MCF 10A (cell line): ENCODE measurements around the gene SMARCD1. TPM values are rescaled to one million over a fixed set of nuclear protein-coding genes. Genes with fewer than 3 reads are reported as not detected.

Experiments used
- BruUV-seq: library from RNA; stranded (reverse); fragments of 400-500 nt; replicated peaks from 2 replicates; lab custom pipeline; 2021; lab: Mats Ljungman, UMichigan
- CTCF ChIA-PET: fragments of 300-600 bp; sonication (Branson Sonifier 250); formaldehyde crosslinking; extraction: SDS; loops from one replicate; lab custom pipeline; 2021; ENCODE audit warnings: antibody characterized with exemption, inconsistent platforms; lab: Yijun Ruan, JAX
- POLR2A ChIA-PET: fragments of 300-600, 350-650 bp; sonication (Branson Sonifier 250); formaldehyde crosslinking; extraction: SDS; loops from one replicate; lab custom pipeline; 2020; ENCODE audit warnings: antibody characterized with exemption, inconsistent platforms; lab: Yijun Ruan, JAX
- DNase-seq: peaks from one replicate; pipeline ENCODE4 v3.0.0-alpha.2; 2018; ENCODE audit not compliant: unreplicated experiment
- H3K27ac Mint-ChIP-seq: one replicate; pipeline ENCODE4 v1.8.0; 2022; ENCODE audit warnings: mild to moderate bottlenecking, low read depth, mixed read lengths; ENCODE audit not compliant: unreplicated experiment
- H3K27me3 Mint-ChIP-seq: one replicate; pipeline ENCODE4 v1.8.0; 2022; ENCODE audit warnings: mixed read lengths; ENCODE audit not compliant: insufficient read depth, unreplicated experiment
- H3K36me3 Mint-ChIP-seq: one replicate; pipeline ENCODE4 v1.8.0; 2022; ENCODE audit warnings: mild to moderate bottlenecking, moderate library complexity, mixed read lengths; ENCODE audit not compliant: insufficient read depth, unreplicated experiment
- H3K4me1 Mint-ChIP-seq: one replicate; pipeline ENCODE4 v1.8.0; 2022; ENCODE audit warnings: mixed read lengths; ENCODE audit not compliant: insufficient read depth, unreplicated experiment
- H3K4me3 Mint-ChIP-seq: one replicate; pipeline ENCODE4 v1.8.0; 2022; ENCODE audit warnings: mild to moderate bottlenecking, moderate library complexity, mixed read lengths; ENCODE audit not compliant: unreplicated experiment
- H3K9me3 Mint-ChIP-seq: one replicate; pipeline ENCODE4 v1.8.0; 2022; ENCODE audit warnings: mixed read lengths; ENCODE audit not compliant: unreplicated experiment
- intact Hi-C: fragments of 100-400 bp; cut with micrococcal nuclease; formaldehyde crosslinking; loops from 2 replicates; pipeline ENCODE4 v1.14.1; 2022
- total RNA-seq: library from RNA; stranded (reverse); gene quantifications from 2 replicates; pipeline ENCODE4 v1.2.3, GENCODE V29; 2022
- TF ChIP-seq, protein P1 (sequence below): fragments of 200-600 bp; IDR thresholded peaks from one replicate; pipeline ENCODE4 v1.8.0; 2022; ENCODE audit warnings: antibody characterized with exemption, mild to moderate bottlenecking; ENCODE audit not compliant: unreplicated experiment

The SMARCD1 gene
- total RNA-seq, 1 experiment from 2014 or later: 58.7 TPM

DNA sequence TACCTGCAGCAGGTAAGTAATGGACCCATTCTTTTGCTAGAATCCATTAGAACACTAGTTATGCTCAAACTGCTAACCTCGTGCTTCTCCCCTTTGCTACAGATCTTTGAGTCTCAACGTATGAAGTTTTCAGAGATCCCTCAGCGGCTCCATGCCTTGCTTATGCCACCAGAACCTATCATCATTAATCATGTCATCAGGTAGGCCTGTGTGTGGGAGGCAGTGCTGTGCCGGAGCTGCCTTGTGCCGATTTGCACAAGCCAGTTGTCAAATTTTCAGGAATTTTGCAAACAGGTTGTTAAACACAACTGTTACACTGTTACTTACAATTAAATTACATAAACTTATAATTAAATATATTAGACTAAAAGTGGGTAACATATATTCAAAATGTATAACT lies 5.2 kb downstream of the SMARCD1 start:
- TF ChIP-seq, protein P1, sequence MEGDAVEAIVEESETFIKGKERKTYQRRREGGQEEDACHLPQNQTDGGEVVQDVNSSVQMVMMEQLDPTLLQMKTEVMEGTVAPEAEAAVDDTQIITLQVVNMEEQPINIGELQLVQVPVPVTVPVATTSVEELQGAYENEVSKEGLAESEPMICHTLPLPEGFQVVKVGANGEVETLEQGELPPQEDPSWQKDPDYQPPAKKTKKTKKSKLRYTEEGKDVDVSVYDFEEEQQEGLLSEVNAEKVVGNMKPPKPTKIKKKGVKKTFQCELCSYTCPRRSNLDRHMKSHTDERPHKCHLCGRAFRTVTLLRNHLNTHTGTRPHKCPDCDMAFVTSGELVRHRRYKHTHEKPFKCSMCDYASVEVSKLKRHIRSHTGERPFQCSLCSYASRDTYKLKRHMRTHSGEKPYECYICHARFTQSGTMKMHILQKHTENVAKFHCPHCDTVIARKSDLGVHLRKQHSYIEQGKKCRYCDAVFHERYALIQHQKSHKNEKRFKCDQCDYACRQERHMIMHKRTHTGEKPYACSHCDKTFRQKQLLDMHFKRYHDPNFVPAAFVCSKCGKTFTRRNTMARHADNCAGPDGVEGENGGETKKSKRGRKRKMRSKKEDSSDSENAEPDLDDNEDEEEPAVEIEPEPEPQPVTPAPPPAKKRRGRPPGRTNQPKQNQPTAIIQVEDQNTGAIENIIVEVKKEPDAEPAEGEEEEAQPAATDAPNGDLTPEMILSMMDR: no peak
- no peaks in the 10 kb centered on the region for H3K27me3 Mint-ChIP-seq
- ChIA-PET POLR2A (interaction anchor here (0.7 kb wide), 1 partner anchor 16 kb away, joined by 4 read pairs; no protein-coding TSS in a partner anchor), CTCF (interaction anchor here (0.6 to 11.7 kb wide), 5 partner anchors 17 to 347 kb away, joined by 3 to 232 read pairs (median 3); partner anchors contain the start of genes COX14 and GPD1)
- no peak overlapping the region for H3K4me3 Mint-ChIP-seq
- peaks cover 84% of the 10 kb centered on the region for H3K36me3 Mint-ChIP-seq
- no TSS peak for BruUV-seq
- peaks cover 27% of the 10 kb centered on the region for H3K4me1 Mint-ChIP-seq
- DNase-seq: no peak
- no peak overlapping the region for H3K27ac Mint-ChIP-seq
- intact Hi-C loops: no loop called here
- no peaks in the 10 kb centered on the region for H3K9me3 Mint-ChIP-seq

GRCh38 chr12:50097952-50098351 lies 12.8 kb downstream of the SMARCD1 start:
- H3K27me3 Mint-ChIP-seq: no peaks in the 10 kb centered on the region
- ChIA-PET CTCF (interaction anchor here (0.6 to 10.0 kb wide), 4 partner anchors 9 to 63 kb away, joined by 3 to 96 read pairs (median 6); partner anchors contain the start of gene COX14), POLR2A (interaction anchor here (0.9 to 1.3 kb wide), 2 partner anchors 13 to 78 kb away, joined by 3 to 5 read pairs; no protein-coding TSS in a partner anchor)
- H3K36me3 Mint-ChIP-seq: peaks cover 81% of the 10 kb centered on the region
- H3K9me3 Mint-ChIP-seq: no peaks in the 10 kb centered on the region
- TF ChIP-seq, protein P1: no peak
- H3K4me1 Mint-ChIP-seq: peaks cover 11% of the 10 kb centered on the region
- intact Hi-C loops: no loop called here
- BruUV-seq: no TSS peak
- H3K27ac Mint-ChIP-seq: no peak overlapping the region
- H3K4me3 Mint-ChIP-seq: no peak overlapping the region
- no peak for DNase-seq

DNA sequence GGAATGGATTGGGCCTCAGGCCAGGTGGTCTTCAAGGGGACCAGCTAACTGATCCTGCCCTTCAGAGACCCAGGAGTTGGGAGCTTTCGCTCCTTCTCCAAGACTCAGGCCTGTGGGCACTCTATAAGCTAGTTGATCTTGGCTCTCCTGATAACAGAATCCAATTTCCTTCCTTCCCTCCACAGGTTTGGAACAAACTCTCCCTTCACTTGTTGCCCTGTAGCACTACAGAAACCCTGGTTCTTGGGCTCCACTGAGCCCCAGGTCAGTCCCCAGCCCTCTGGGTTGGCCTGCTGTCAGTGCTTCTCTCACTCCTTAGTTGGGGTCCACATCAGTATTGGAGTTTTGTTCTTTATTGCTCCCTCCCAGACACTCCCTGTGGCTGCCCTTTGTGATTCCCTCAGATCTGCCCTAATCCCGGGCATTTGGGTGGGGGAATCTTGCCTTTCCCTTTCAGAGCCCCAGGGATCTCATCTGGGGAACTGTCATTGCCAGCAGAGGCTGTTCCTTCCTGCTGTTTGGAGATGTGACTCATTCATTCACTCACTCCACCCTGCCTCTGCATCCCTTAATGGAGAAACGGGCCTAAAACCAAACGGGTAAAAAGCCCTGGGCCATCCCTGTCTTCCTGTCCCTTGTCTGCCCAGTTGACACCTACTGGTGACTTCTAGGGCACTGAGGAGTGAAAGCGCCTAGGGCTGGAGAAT lies 14.3 kb downstream of the SMARCD1 start:
- BruUV-seq: TSS peak; percentile 18
- H3K27me3 Mint-ChIP-seq: no peaks in the 10 kb centered on the region
- TF ChIP-seq, protein P1: no peak
- CTCF ChIA-PET: interaction anchor here (0.5 to 10.0 kb wide), 5 partner anchors 9 to 1921 kb away, joined by 3 to 96 read pairs (median 3); partner anchors contain the start of gene COX14
- no peak overlapping the region for H3K4me3 Mint-ChIP-seq
- intact Hi-C loops: no loop called here
- POLR2A ChIA-PET: interaction anchor here (5.8 kb wide), 1 partner anchor 12 kb away, joined by 44 read pairs; the partner anchor contains the start of gene COX14
- H3K9me3 Mint-ChIP-seq: no peaks in the 10 kb centered on the region
- H3K36me3 Mint-ChIP-seq: peaks cover 66% of the 10 kb centered on the region
- H3K4me1 Mint-ChIP-seq: peaks cover 18% of the 10 kb centered on the region
- DNase-seq: no peak
- no peak overlapping the region for H3K27ac Mint-ChIP-seq

DNA sequence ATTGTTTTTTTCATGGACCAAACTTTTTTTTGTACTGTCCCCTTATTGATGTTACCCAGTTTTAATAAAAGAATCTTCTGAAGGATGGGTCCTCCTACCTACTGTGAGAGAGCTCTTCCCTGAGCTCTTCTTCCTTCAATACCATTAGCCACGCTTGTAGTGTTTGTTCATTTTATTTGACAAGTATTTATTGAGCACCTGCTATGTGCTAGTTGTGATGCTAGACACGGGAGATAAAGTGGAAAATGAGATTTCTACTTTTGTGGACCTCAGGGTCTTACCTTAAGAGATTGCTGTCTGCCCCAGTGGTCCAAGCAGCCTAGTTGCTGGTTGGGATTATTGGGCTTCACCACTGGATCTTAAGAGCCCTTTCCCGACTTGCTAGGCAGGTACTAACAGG lies 15.4 kb downstream of the SMARCD1 start:
- intact Hi-C loops: no loop called here
- BruUV-seq: no TSS peak
- H3K4me3 Mint-ChIP-seq: no peak overlapping the region
- H3K27me3 Mint-ChIP-seq: no peaks in the 10 kb centered on the region
- H3K4me1 Mint-ChIP-seq: peaks cover 18% of the 10 kb centered on the region
- H3K27ac Mint-ChIP-seq: no peak overlapping the region
- ChIA-PET CTCF (interaction anchor here (0.8 to 15.2 kb wide), 4 partner anchors 11 to 155 kb away, joined by 3 to 232 read pairs (median 50); partner anchors contain the start of genes COX14 and SMARCD1), POLR2A (interaction anchor here (2.2 to 5.8 kb wide), 2 partner anchors 11 to 12 kb away, joined by 8 to 44 read pairs; partner anchors contain the start of gene COX14)
- no peaks in the 10 kb centered on the region for H3K9me3 Mint-ChIP-seq
- peaks cover 57% of the 10 kb centered on the region for H3K36me3 Mint-ChIP-seq
- TF ChIP-seq, protein P1: no peak
- no peak for DNase-seq
